Dendritic cell treated with granulocyte-macrophage colony-stimulating factor and Interleukin-4, amounts not matched to agents 40 ng/mL and 50 ng/mL, for 4 days (primary cell): ENCODE measurements around the gene CASK.

ENCODE experiments used
- H3K27ac Mint-ChIP-seq: one replicate; pipeline ENCODE4 v1.8.0; 2022; ENCODE audit warnings: mild to moderate bottlenecking, mixed read lengths
- H3K27me3 Mint-ChIP-seq: one replicate; pipeline ENCODE4 v1.8.0; 2022; ENCODE audit warnings: mild to moderate bottlenecking, mixed read lengths
- H3K36me3 Mint-ChIP-seq: one replicate; pipeline ENCODE4 v1.8.0; 2022; ENCODE audit warnings: low read depth, mixed read lengths
- H3K4me1 Mint-ChIP-seq: one replicate; pipeline ENCODE4 v1.8.0; 2022; ENCODE audit warnings: low read depth, mixed read lengths
- H3K4me3 Mint-ChIP-seq: one replicate; pipeline ENCODE4 v1.8.0; 2022; ENCODE audit warnings: mild to moderate bottlenecking, moderate library complexity, mixed read lengths
- H3K9me3 Mint-ChIP-seq: one replicate; pipeline ENCODE4 v1.8.0; 2022; ENCODE audit warnings: mixed read lengths
- intact Hi-C: fragments of 100-400 bp; cut with micrococcal nuclease; formaldehyde crosslinking; loops from one replicate; pipeline ENCODE4 v1.15.0; 2022

CASK gene

GRCh38 chrX:41890026-41890423, 33.3 kb downstream of the CASK start:
- no peaks in the 10 kb centered on the region for H3K9me3 Mint-ChIP-seq
- H3K27ac Mint-ChIP-seq = no peak overlapping the region
- intact Hi-C loops = no loop called here
- H3K4me1 Mint-ChIP-seq = no peaks in the 10 kb centered on the region
- no peak overlapping the region for H3K4me3 Mint-ChIP-seq
- no peaks in the 10 kb centered on the region for H3K27me3 Mint-ChIP-seq
- H3K36me3 Mint-ChIP-seq = no peaks in the 10 kb centered on the region

- intact Hi-C loops = no loop called here
- H3K27ac Mint-ChIP-seq = no peak overlapping the region
- H3K27me3 Mint-ChIP-seq = no peaks in the 10 kb centered on the region
- H3K9me3 Mint-ChIP-seq = no peaks in the 10 kb centered on the region
- no peaks in the 10 kb centered on the region for H3K36me3 Mint-ChIP-seq
- H3K4me3 Mint-ChIP-seq = no peak overlapping the region
- H3K4me1 Mint-ChIP-seq = no peaks in the 10 kb centered on the region
Measured at GRCh38 chrX:41889317-41890025, 33.9 kb downstream of the CASK start.

GRCh38 chrX:41887691-41888090, 35.7 kb downstream of the CASK start:
- intact Hi-C loops = no loop called here
- Mint-ChIP-seq H3K4me3 (no peak overlapping the region), H3K4me1 (no peaks in the 10 kb centered on the region), H3K36me3 (no peaks in the 10 kb centered on the region), H3K9me3 (no peaks in the 10 kb centered on the region), H3K27ac (no peak overlapping the region), H3K27me3 (no peaks in the 10 kb centered on the region)

- Mint-ChIP-seq H3K27me3 (no peaks in the 10 kb centered on the region), H3K27ac (no peak overlapping the region), H3K4me3 (no peak overlapping the region), H3K4me1 (peaks cover 7% of the 10 kb centered on the region), H3K9me3 (no peaks in the 10 kb centered on the region), H3K36me3 (no peaks in the 10 kb centered on the region)
- intact Hi-C loops = no loop called here
Measured at GRCh38 chrX:41885724-41886123, 37.6 kb downstream of the CASK start.

- H3K4me1 Mint-ChIP-seq = peaks cover 13% of the 10 kb centered on the region
- H3K9me3 Mint-ChIP-seq = no peaks in the 10 kb centered on the region
- peak overlapping the region; percentile 17 for H3K27ac Mint-ChIP-seq
- no peak overlapping the region for H3K4me3 Mint-ChIP-seq
- intact Hi-C loops = no loop called here
- H3K27me3 Mint-ChIP-seq = no peaks in the 10 kb centered on the region
- H3K36me3 Mint-ChIP-seq = no peaks in the 10 kb centered on the region
Measured at GRCh38 chrX:41881166-41881565, 42.2 kb downstream of the CASK start.

- no peaks in the 10 kb centered on the region for H3K9me3 Mint-ChIP-seq
- no peaks in the 10 kb centered on the region for H3K36me3 Mint-ChIP-seq
- H3K4me3 Mint-ChIP-seq = peak overlapping the region; percentile 34
- intact Hi-C loops = no loop called here
- no peaks in the 10 kb centered on the region for H3K27me3 Mint-ChIP-seq
- H3K27ac Mint-ChIP-seq = no peak overlapping the region
- H3K4me1 Mint-ChIP-seq = peaks cover 18% of the 10 kb centered on the region
Measured at GRCh38 chrX:41877167-41877566, 46.2 kb downstream of the CASK start.

GRCh38 chrX:41875142-41875541, 48.2 kb downstream of the CASK start:
- H3K36me3 Mint-ChIP-seq = no peaks in the 10 kb centered on the region
- H3K27me3 Mint-ChIP-seq = no peaks in the 10 kb centered on the region
- H3K27ac Mint-ChIP-seq = no peak overlapping the region
- H3K4me3 Mint-ChIP-seq = no peak overlapping the region
- H3K4me1 Mint-ChIP-seq = peaks cover 6% of the 10 kb centered on the region
- no peaks in the 10 kb centered on the region for H3K9me3 Mint-ChIP-seq
- intact Hi-C loops = no loop called here

GRCh38 chrX:41870719-41871151, 52.6 kb downstream of the CASK start:
- Mint-ChIP-seq H3K9me3 (no peaks in the 10 kb centered on the region), H3K27ac (no peak overlapping the region), H3K36me3 (no peaks in the 10 kb centered on the region), H3K4me3 (no peak overlapping the region), H3K27me3 (no peaks in the 10 kb centered on the region), H3K4me1 (peaks cover 6% of the 10 kb centered on the region)
- intact Hi-C loops = no loop called here

- intact Hi-C loops = no loop called here
- Mint-ChIP-seq H3K4me1 (no peaks in the 10 kb centered on the region), H3K9me3 (no peaks in the 10 kb centered on the region), H3K4me3 (no peak overlapping the region), H3K36me3 (no peaks in the 10 kb centered on the region), H3K27ac (no peak overlapping the region), H3K27me3 (no peaks in the 10 kb centered on the region)
Measured at GRCh38 chrX:41868392-41868977, 54.9 kb downstream of the CASK start.

GRCh38 chrX:41863343-41864203, 59.8 kb downstream of the CASK start:
- intact Hi-C loops = no loop called here
- H3K4me3 Mint-ChIP-seq = no peak overlapping the region
- no peaks in the 10 kb centered on the region for H3K27me3 Mint-ChIP-seq

GRCh38 chrX:41862562-41863184, 60.7 kb downstream of the CASK start:
- no peaks in the 10 kb centered on the region for H3K9me3 Mint-ChIP-seq
- H3K4me1 Mint-ChIP-seq = peaks cover 6% of the 10 kb centered on the region
- intact Hi-C loops = no loop called here

More at GRCh38 chrX:41863343-41864203, 59.8 kb downstream of the CASK start:
- H3K27ac Mint-ChIP-seq = no peak overlapping the region
- no peaks in the 10 kb centered on the region for H3K9me3 Mint-ChIP-seq
- peaks cover 6% of the 10 kb centered on the region for H3K4me1 Mint-ChIP-seq
- no peaks in the 10 kb centered on the region for H3K36me3 Mint-ChIP-seq

GRCh38 chrX:41858161-41858775, 65.1 kb downstream of the CASK start:
- no peaks in the 10 kb centered on the region for H3K36me3 Mint-ChIP-seq
- H3K4me1 Mint-ChIP-seq = peaks cover 6% of the 10 kb centered on the region
- no peaks in the 10 kb centered on the region for H3K9me3 Mint-ChIP-seq
- no peak overlapping the region for H3K27ac Mint-ChIP-seq
- intact Hi-C loops = no loop called here
- no peaks in the 10 kb centered on the region for H3K27me3 Mint-ChIP-seq
- H3K4me3 Mint-ChIP-seq = no peak overlapping the region

More at GRCh38 chrX:41862562-41863184, 60.7 kb downstream of the CASK start:
- no peak overlapping the region for H3K4me3 Mint-ChIP-seq
- no peaks in the 10 kb centered on the region for H3K27me3 Mint-ChIP-seq
- no peaks in the 10 kb centered on the region for H3K36me3 Mint-ChIP-seq
- H3K27ac Mint-ChIP-seq = no peak overlapping the region

- no peaks in the 10 kb centered on the region for H3K36me3 Mint-ChIP-seq
- intact Hi-C loops = no loop called here
- no peaks in the 10 kb centered on the region for H3K27me3 Mint-ChIP-seq
- H3K4me3 Mint-ChIP-seq = no peak overlapping the region
- no peaks in the 10 kb centered on the region for H3K9me3 Mint-ChIP-seq
- H3K4me1 Mint-ChIP-seq = peaks cover 4% of the 10 kb centered on the region
- H3K27ac Mint-ChIP-seq = no peak overlapping the region
Measured at GRCh38 chrX:41857670-41858069, 65.7 kb downstream of the CASK start.
